GM18502 (cell line): Measurements from ENCODE around the gene NAALADL1.

ENCODE experiments used
- ATAC-seq: cut with Tn5 transposase; IDR thresholded peaks from one replicate; pipeline ENCODE4 v1.9.1; 2021; ENCODE audit warnings: mild to moderate bottlenecking; ENCODE audit not compliant: unreplicated experiment, poor library complexity

The NAALADL1 gene, protein sequence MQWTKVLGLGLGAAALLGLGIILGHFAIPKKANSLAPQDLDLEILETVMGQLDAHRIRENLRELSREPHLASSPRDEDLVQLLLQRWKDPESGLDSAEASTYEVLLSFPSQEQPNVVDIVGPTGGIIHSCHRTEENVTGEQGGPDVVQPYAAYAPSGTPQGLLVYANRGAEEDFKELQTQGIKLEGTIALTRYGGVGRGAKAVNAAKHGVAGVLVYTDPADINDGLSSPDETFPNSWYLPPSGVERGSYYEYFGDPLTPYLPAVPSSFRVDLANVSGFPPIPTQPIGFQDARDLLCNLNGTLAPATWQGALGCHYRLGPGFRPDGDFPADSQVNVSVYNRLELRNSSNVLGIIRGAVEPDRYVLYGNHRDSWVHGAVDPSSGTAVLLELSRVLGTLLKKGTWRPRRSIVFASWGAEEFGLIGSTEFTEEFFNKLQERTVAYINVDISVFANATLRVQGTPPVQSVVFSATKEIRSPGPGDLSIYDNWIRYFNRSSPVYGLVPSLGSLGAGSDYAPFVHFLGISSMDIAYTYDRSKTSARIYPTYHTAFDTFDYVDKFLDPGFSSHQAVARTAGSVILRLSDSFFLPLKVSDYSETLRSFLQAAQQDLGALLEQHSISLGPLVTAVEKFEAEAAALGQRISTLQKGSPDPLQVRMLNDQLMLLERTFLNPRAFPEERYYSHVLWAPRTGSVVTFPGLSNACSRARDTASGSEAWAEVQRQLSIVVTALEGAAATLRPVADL

DNA sequence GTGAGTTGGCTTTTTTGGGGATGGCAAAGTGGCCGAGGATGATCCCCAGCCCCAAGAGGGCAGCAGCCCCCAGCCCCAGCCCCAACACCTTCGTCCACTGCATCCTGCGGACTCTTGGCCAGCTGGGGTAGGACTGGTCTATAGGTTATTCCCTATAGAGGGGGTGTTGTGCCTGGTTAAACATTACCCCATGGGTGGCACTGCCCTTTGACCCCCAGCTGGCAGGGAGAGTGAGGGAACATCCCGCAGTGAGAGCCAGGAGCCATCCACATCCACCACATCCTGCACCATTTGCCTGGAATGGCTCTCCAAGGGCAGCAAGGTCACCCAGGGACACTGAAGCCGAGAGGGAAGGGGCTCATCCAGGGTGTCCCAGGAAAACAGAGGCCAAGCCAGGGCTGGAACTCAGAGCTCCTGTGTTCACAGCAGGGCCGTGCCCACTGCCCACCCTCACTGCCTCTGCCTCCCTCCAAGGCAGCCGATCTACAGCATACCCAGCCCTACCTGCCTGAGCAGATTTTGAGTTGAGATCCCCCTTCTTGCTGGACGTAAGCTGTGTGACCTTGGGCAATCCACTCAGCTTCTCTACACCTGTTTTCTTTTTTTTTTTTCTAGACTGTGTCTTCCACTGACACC lies at the start of gene NAALADL1:
NAALADL1 (minus strand) TSS at position 135 of the 636 bp plus-strand sequence; CDS start at position 103, 32 bp downstream.
- ATAC-seq, result no peak

DNA sequence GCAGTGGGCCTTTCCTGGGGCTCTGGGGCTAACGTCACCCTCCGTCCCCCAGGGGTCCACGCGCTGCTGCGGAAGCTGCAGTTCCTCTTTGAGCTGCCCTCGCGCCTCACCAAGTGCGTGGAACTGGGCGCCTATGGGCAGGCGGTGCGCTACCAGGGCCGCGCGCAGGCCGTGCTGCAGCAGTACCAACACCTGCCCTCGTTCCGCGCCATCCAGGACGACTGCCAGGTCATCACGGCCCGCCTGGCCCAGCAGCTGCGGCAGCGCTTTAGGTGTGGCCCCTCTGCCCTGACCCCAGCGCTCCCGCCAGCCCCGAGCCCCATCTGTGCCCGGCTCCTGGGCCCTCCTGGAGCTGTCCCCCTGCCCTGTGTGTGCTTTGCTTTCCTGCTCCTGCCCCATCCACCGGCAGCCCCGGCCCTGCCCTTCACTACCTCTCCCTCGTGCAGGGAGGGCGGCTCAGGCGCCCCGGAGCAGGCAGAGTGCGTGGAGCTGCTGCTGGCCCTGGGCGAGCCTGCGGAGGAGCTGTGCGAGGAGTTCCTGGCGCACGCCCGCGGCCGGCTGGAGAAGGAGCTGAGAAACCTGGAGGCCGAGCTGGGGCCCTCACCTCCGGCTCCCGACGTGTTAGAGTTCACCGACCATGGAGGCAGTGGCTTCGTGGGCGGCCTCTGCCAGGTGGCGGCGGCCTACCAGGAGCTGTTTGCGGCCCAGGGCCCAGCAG lies 49.6 kb upstream of the NAALADL1 start:
- no peak for ATAC-seq

- ATAC-seq, result no peak
These were observed 48.7 kb upstream of the NAALADL1 start for GRCh38 chr11:65107078-65107477.

DNA sequence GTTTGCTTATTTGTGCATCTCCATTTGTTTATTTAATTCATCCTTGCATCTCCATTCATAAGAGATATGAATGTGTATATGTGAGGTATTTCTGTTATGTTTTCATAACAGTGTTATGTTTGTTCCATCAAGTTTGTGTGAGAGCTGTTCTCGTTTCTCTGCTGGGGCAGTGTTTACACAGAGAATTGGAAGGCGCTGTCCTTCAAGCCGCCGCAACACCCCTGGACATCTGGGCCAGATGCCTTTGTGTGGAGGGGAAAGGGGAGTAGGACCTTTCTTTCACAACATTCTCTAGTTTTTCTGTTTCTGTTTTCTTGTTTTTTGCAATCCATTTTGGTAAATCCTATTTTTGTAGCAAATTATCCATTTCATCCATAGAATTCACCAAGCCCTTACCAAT lies 46.3 kb upstream of the NAALADL1 start:
- no peak for ATAC-seq

- no peak for ATAC-seq
These were observed 45.1 kb upstream of the NAALADL1 start for GRCh38 chr11:65103476-65103875.

GRCh38 chr11:65102142-65103095 lies 44.1 kb upstream of the NAALADL1 start:
- no peak for ATAC-seq

GRCh38 chr11:65100674-65101350 lies 42.5 kb upstream of the NAALADL1 start:
- ATAC-seq, result no peak

DNA sequence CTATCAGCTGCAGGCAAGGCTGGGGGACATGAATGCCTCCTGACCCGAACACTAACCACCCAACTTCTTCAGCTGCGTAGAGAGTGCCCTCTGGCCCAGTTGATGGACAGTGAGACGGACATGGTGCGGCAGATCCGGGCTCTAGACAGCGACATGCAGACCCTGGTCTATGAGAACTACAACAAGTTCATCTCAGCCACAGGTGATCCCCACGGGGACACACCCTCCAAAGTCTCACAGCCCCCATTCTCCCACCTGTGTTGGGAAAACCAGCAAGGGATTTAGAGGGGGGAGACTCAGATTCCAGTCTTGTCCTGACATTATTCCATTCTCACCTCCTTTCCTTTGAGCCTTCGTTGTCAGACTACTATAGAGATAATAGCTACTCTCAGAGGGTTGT lies 38.6 kb upstream of the NAALADL1 start:
- ATAC-seq, result no peak

- ATAC-seq, result peak; percentile 78
These were observed 37.8 kb upstream of the NAALADL1 start, which contains the start of gene VPS51 for GRCh38 chr11:65095974-65096806. VPS51 (plus strand) TSS chr11:65096214; CDS start chr11:65096251, 37 bp downstream.

- ATAC-seq, result no peak
These were observed 37.1 kb upstream of the NAALADL1 start for GRCh38 chr11:65095427-65095826.

GRCh38 chr11:65090628-65091027 lies 32.3 kb upstream of the NAALADL1 start:
- ATAC-seq, result no peak

- no peak for ATAC-seq
These were observed 31.3 kb upstream of the NAALADL1 start for GRCh38 chr11:65089621-65090020.

DNA sequence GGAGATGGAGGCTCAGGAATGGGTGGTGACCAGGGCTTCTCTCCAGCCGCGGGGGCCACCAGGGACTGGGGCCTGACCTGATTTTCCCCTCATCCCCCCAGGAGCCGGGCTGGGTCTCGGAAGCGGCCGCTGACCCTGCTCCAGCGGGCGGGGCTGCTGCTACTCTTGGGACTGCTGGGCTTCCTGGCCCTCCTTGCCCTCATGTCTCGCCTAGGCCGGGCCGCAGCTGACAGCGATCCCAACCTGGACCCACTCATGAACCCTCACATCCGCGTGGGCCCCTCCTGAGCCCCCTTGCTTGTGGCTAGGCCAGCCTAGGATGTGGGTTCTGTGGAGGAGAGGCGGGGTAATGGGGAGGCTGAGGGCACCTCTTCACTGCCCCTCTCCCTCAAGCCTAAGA lies 29.5 kb upstream of the NAALADL1 start:
- ATAC-seq, result no peak

- no peak for ATAC-seq
These were observed 28.9 kb upstream of the NAALADL1 start for GRCh38 chr11:65087216-65087615.

DNA sequence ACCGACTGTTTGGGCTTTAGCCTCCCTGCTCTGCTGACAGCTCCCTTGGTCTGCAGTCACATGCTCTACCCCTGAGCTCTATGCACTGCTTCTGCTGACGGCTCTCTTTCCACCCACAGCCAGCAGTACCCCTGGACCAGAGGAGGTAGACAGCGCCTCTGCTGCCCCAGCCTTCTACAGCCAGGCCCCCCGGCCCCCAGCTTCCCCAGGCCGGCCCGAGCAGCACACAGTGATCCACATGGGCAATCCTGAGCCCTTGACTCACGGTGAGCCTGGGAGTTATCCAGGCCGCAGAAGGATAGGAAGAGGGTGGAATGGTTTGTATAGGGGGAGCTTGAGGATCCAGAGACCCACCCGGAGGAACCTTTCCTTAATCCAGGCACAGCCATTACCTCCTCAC lies 28.5 kb upstream of the NAALADL1 start:
- no peak for ATAC-seq

DNA sequence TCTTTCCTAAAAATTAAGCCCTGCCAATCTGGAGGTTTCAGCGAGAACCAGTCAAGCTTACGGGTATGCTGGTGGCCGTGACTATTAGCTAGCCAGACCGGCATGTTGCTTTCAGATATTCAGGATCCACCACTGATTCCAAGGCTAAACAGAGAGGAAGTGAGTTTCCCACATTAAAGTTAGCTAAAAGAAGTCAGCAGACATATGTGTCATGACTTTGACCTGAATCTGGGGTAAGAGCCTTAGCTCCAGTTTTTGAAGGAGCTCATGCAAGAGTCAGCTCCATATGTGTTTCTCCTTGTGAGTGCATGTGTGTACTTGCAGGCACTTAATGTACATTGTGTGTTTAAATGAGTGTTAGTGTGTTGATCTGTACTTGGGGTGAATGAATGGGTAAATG lies 27.1 kb upstream of the NAALADL1 start:
- ATAC-seq, result no peak

DNA sequence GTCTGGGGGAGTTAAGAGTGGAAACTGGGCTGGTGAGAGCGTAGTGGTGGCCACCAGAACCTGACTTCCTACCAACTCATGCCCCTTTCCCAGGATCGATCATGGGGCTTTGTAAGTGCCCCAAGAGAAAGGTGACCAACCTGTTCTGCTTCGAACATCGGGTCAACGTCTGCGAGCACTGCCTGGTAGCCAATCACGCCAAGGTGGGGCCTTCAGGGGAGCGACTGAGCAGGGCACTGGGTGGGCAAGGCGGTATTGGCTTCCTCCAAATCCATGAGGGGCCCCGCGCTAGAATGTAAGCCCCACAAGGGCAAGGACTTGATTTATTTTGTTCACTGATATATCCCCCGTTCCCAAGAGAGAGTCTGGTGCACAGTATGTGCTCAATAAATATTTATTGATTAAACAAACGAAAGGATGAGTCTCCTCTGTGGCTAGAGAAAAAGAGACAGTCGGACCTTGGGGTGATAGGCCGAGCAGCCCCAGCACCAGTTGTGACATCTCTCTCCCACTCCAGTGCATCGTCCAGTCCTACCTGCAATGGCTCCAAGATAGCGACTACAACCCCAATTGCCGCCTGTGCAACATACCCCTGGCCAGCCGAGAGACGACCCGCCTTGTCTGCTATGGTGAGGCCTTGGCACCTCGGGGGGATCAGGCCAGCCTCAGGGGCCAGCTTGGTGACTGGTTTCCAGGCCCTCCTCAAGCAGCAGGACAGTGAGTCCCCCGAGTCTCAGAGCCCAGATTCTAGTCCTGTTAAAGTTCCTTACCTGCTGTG lies 26.4 kb upstream of the NAALADL1 start:
- ATAC-seq, result peak; percentile 20
